Neural crest cell (in vitro differentiated cells): ENCODE measurements around the gene CMSS1. TPM values are rescaled to one million over a fixed set of nuclear protein-coding genes. Genes with fewer than 3 reads are reported as not detected.

Source experiments
- DNase-seq: peaks from one replicate; pipeline ENCODE4 v3.0.0; 2021; ENCODE audit warnings: low read depth, mixed read lengths, low spot score
- H3K27ac Mint-ChIP-seq: one replicate; pipeline ENCODE4 v1.8.0; 2021; ENCODE audit warnings: mild to moderate bottlenecking, mixed read lengths; ENCODE audit not compliant: unreplicated experiment
- H3K27me3 Mint-ChIP-seq: 2 replicates; pipeline ENCODE4 v1.8.0; 2021; ENCODE audit warnings: low read depth, mild to moderate bottlenecking, mixed read lengths
- H3K36me3 Mint-ChIP-seq: 2 replicates; pipeline ENCODE4 v1.8.0; 2021; ENCODE audit warnings: low read depth, mild to moderate bottlenecking, mixed read lengths
- H3K4me1 Mint-ChIP-seq: 2 replicates; pipeline ENCODE4 v1.8.0; 2021; ENCODE audit warnings: mixed read lengths
- H3K4me3 Mint-ChIP-seq: one replicate; pipeline ENCODE4 v1.8.0; 2021; ENCODE audit warnings: mild to moderate bottlenecking, mixed read lengths
- H3K9me3 Mint-ChIP-seq: 2 replicates; pipeline ENCODE4 v1.8.0; 2021; ENCODE audit warnings: mixed read lengths
- total RNA-seq: library from RNA; stranded (reverse); gene quantifications from 2 replicates; pipeline ENCODE4 v1.2.1, GENCODE V29; 2021
- TF ChIP-seq, protein P1 (sequence below): fragments of 200-600 bp; sonication (generic); conservative IDR thresholded peaks from 2 replicates; pipeline ENCODE4 v1.5.0; 2021; ENCODE audit warnings: antibody characterized with exemption, mild to moderate bottlenecking

CMSS1 gene
- total RNA-seq, 1 donor from 2014 or later = 60.9 TPM

DNA sequence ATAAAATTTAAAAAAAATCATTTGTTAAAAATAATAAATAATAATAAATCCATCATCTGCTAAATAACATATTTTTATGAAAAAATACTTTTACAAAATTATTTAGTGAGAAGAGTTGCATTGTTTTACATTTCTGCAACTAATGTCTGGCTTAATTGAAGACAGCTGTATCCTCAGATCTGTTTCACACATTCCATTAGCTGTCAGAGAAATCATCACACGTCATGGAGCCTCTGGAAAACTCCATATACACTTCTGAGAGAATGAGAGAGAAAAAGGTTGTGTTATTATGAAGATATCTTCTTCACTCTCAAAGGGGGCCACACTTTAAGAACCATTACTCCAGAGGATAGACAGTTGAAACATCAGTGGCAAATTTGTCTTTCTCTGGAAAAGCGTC lies 40.8 kb downstream of the CMSS1 start:
- TF ChIP-seq, protein P1, sequence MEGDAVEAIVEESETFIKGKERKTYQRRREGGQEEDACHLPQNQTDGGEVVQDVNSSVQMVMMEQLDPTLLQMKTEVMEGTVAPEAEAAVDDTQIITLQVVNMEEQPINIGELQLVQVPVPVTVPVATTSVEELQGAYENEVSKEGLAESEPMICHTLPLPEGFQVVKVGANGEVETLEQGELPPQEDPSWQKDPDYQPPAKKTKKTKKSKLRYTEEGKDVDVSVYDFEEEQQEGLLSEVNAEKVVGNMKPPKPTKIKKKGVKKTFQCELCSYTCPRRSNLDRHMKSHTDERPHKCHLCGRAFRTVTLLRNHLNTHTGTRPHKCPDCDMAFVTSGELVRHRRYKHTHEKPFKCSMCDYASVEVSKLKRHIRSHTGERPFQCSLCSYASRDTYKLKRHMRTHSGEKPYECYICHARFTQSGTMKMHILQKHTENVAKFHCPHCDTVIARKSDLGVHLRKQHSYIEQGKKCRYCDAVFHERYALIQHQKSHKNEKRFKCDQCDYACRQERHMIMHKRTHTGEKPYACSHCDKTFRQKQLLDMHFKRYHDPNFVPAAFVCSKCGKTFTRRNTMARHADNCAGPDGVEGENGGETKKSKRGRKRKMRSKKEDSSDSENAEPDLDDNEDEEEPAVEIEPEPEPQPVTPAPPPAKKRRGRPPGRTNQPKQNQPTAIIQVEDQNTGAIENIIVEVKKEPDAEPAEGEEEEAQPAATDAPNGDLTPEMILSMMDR = no peak
- H3K27me3 Mint-ChIP-seq = no peaks in the 10 kb centered on the region
- DNase-seq = no peak
- peaks cover 8% of the 10 kb centered on the region for H3K36me3 Mint-ChIP-seq
- no peaks in the 10 kb centered on the region for H3K9me3 Mint-ChIP-seq
- H3K4me3 Mint-ChIP-seq = no peak overlapping the region
- no peak overlapping the region for H3K27ac Mint-ChIP-seq
- peaks cover 12% of the 10 kb centered on the region for H3K4me1 Mint-ChIP-seq

DNA sequence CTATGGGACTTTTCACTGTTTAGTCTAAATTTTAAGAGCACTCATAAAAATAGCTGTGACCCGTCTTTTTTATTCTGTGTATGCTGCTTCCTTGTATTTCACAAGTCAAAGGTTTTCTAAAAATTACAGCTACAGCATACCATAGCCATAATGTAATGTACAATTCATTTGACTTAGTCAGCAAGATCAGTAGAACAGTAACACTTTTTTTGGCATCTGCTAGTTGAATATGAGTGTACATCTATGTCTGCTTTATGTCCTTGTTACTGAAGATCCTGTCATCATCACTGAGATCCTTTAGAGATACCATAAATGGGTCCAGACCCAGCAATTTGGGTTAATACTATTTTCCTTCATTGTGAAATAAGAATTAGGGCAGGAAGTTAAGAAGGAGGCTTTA lies 42.2 kb downstream of the CMSS1 start:
- Mint-ChIP-seq H3K4me1 (peaks cover 18% of the 10 kb centered on the region), H3K9me3 (no peaks in the 10 kb centered on the region), H3K27me3 (no peaks in the 10 kb centered on the region), H3K4me3 (no peak overlapping the region), H3K36me3 (peaks cover 10% of the 10 kb centered on the region), H3K27ac (no peak overlapping the region)
- DNase-seq = no peak
- TF ChIP-seq, protein P1 = no peak

DNA sequence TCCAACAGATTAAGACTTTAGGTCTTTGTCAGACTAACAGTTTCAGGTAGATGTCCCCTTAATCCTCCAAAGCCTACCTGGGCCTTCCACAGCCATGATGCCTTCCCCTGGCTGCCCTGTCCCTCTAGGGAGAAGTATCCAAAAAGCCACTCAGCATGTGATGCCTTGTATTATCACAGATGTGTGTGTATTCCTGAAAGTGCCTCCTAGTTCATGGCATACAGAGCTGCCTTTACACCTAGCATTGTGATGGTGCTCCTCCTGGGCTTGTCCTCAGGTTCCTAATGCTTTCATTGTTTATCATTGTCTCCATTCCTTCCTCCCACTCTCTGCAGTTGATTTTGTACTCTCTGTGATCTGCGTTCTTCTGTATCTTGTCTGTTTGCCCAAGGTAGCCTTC lies 43.6 kb downstream of the CMSS1 start:
- Mint-ChIP-seq H3K4me3 (no peak overlapping the region), H3K9me3 (no peaks in the 10 kb centered on the region), H3K4me1 (peaks cover 13% of the 10 kb centered on the region), H3K27me3 (no peaks in the 10 kb centered on the region), H3K27ac (no peak overlapping the region), H3K36me3 (peaks cover 10% of the 10 kb centered on the region)
- TF ChIP-seq, protein P1 = no peak
- DNase-seq = no peak

DNA sequence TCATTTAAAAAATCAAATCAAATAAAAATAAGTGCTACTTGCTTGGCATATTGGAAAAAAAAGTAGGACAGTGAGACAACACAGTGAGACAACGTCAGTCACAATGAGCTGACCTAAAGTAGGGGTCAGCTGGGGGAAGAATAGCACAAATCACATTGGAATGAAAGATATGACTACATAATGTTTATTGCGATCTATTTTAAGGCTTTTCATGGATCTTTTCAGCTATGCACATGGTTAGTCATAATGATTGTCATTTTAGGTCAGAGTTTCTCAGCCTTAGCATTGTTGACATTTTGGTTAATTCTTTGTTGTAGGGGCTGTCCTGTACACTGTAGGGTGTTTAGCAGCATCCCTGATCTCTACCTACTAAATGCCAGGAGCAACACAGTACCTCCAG lies 44.5 kb downstream of the CMSS1 start:
- Mint-ChIP-seq H3K9me3 (no peaks in the 10 kb centered on the region), H3K27me3 (no peaks in the 10 kb centered on the region), H3K4me1 (peaks cover 19% of the 10 kb centered on the region), H3K4me3 (no peak overlapping the region), H3K27ac (no peak overlapping the region), H3K36me3 (peaks cover 10% of the 10 kb centered on the region)
- DNase-seq = no peak
- TF ChIP-seq, protein P1 = no peak

DNA sequence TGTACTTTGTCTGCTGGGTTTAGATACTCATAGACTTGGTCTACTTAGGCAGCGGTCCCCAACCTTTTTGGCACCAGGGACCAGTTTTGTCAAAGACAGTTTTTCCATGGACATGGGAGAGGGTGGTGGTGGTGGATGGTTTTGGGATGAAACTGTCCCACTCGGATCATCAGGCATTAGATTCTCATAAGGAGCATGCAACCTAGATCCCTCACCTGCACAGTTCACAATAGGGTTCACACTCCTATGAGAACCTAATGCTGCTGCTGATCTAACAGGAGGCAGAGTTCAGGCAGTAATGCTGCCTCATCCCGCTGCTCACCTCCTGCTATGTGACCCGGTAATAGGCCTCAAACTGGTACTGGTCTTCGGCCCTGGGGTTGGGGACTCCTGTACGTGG lies 45.3 kb downstream of the CMSS1 start:
- H3K27me3 Mint-ChIP-seq = no peaks in the 10 kb centered on the region
- H3K9me3 Mint-ChIP-seq = no peaks in the 10 kb centered on the region
- H3K36me3 Mint-ChIP-seq = peaks cover 10% of the 10 kb centered on the region
- TF ChIP-seq, protein P1 = no peak
- no peak for DNase-seq
- no peak overlapping the region for H3K27ac Mint-ChIP-seq
- peaks cover 27% of the 10 kb centered on the region for H3K4me1 Mint-ChIP-seq
- no peak overlapping the region for H3K4me3 Mint-ChIP-seq

DNA sequence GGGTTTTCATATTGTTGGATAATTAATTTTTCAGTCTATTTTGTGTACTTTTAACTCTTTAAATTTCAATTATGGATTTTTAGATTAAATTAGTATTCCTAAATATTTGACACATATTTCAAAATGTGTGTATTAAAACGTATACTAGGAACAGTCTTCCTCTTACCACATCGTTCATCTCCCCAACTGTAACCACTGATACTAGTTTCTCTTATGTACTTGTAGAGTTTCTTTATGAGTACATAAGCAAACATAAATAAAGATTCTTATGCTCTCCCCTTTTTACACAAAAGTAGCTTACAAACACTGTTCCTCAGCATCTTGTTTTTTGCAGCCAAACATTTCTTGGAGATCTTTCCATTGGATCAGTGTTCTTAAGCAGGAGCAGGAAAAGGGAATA lies 45.9 kb downstream of the CMSS1 start:
- TF ChIP-seq, protein P1 = no peak
- no peaks in the 10 kb centered on the region for H3K9me3 Mint-ChIP-seq
- peaks cover 10% of the 10 kb centered on the region for H3K36me3 Mint-ChIP-seq
- no peak overlapping the region for H3K27ac Mint-ChIP-seq
- no peak for DNase-seq
- peaks cover 32% of the 10 kb centered on the region for H3K4me1 Mint-ChIP-seq
- H3K27me3 Mint-ChIP-seq = no peaks in the 10 kb centered on the region
- no peak overlapping the region for H3K4me3 Mint-ChIP-seq
